ENCODE measurements around the gene NOP14.

NOP14 gene

GRCh38 chr4:2913168-2913567, 50.0 kb downstream of the NOP14 start:
- no peak for DNase-seq

- no peak for DNase-seq
Observed at GRCh38 chr4:2911868-2912267, 51.3 kb downstream of the NOP14 start.

- DNase-seq, result no peak
Observed at GRCh38 chr4:2910409-2910808, 52.8 kb downstream of the NOP14 start.

GRCh38 chr4:2909583-2909982, 53.6 kb downstream of the NOP14 start:
- no peak for DNase-seq

- DNase-seq, result no peak
Observed at GRCh38 chr4:2908686-2909085, 54.5 kb downstream of the NOP14 start.

GRCh38 chr4:2907706-2908293, 55.4 kb downstream of the NOP14 start:
- DNase-seq, result no peak

GRCh38 chr4:2907226-2907625, 56.0 kb downstream of the NOP14 start:
- DNase-seq, result no peak

- no peak for DNase-seq
Observed at GRCh38 chr4:2906218-2906617, 57.0 kb downstream of the NOP14 start.

- no peak for DNase-seq
Observed at GRCh38 chr4:2905544-2905943, 57.7 kb downstream of the NOP14 start.

- no peak for DNase-seq
Observed at GRCh38 chr4:2902126-2902525, 61.1 kb downstream of the NOP14 start.

GRCh38 chr4:2901186-2901585, 62.0 kb downstream of the NOP14 start:
- no peak for DNase-seq

- DNase-seq, result no peak
Observed at GRCh38 chr4:2900741-2901140, 62.5 kb downstream of the NOP14 start.

GRCh38 chr4:2898001-2898400, 65.2 kb downstream of the NOP14 start:
- DNase-seq, result no peak

- no peak for DNase-seq
Observed at GRCh38 chr4:2893772-2894171, 69.4 kb downstream of the NOP14 start.

- peak; percentile 39 for DNase-seq
Observed at GRCh38 chr4:2891294-2891693, 71.9 kb downstream of the NOP14 start.

GRCh38 chr4:2888886-2889285, 74.3 kb downstream of the NOP14 start:
- DNase-seq, result peak; percentile 15

Data from fibroblast of skin of scalp (primary cell).